Chondrocyte (in vitro differentiated cells): ENCODE data around the gene NAT8. TPM values are rescaled to one million over a fixed set of nuclear protein-coding genes. Genes with fewer than 3 reads are reported as not detected.
"Not testable (repeated sequence)": the region's sequence is repeated elsewhere in the genome, so short reads cannot be mapped to it uniquely, and the experiment has no call there.

Experiments used
- DNase-seq: peaks from one replicate; pipeline ENCODE4 v3.0.0; 2021; ENCODE audit warnings: mixed read lengths, low spot score
- H3K27ac Mint-ChIP-seq: one replicate; pipeline ENCODE4 v1.8.0; 2021; ENCODE audit warnings: mild to moderate bottlenecking, moderate library complexity, mixed read lengths; ENCODE audit not compliant: unreplicated experiment
- H3K27me3 Mint-ChIP-seq: 2 replicates; pipeline ENCODE4 v1.8.0; 2021; ENCODE audit warnings: low read depth, mixed read lengths
- H3K36me3 Mint-ChIP-seq: 2 replicates; pipeline ENCODE4 v1.8.0; 2021; ENCODE audit warnings: low read depth, mixed read lengths
- H3K4me1 Mint-ChIP-seq: 2 replicates; pipeline ENCODE4 v1.8.0; 2021; ENCODE audit warnings: low read depth, mild to moderate bottlenecking, mixed read lengths
- H3K4me3 Mint-ChIP-seq: one replicate; pipeline ENCODE4 v1.8.0; 2021; ENCODE audit warnings: mild to moderate bottlenecking, moderate library complexity, mixed read lengths; ENCODE audit not compliant: unreplicated experiment
- H3K9me3 Mint-ChIP-seq: 2 replicates; pipeline ENCODE4 v1.8.0; 2021; ENCODE audit warnings: low read depth, mixed read lengths
- CTCF ChIP-seq: fragments of 200-600 bp; sonication (generic); IDR thresholded peaks from 2 replicates; pipeline ENCODE4 v1.5.0; 2021; ENCODE audit warnings: antibody characterized with exemption, mild to moderate bottlenecking, moderate library complexity
- total RNA-seq: library from RNA; stranded (reverse); gene quantifications from 3 replicates; pipeline ENCODE4 v1.2.1, GENCODE V29; 2021

Gene NAT8
- total RNA-seq, 1 donor from 2014 or later, result not detected

DNA sequence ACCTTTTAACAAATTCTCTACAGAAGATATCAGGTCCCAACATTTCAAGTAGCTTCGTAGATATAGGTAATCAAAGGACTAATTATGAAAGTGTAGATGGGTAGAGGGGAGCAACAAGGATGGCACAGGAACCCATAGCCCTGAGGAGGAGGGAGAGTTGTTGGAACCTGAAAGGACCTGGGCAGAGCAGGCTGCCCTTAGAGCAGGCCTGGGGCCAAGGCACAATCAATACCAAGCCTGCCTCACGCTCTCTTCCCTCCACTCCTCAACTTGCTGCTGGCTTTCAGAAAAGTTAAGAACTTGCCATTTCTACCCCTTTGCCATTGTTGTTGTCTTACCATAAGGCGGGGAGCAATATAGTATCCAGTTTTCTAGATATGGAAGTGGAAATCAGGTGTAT is 10.1 kb upstream of the NAT8 start:
- no peaks in the 10 kb centered on the region for H3K9me3 Mint-ChIP-seq
- H3K4me3 Mint-ChIP-seq, result no peak overlapping the region
- peaks cover 6% of the 10 kb centered on the region for H3K27me3 Mint-ChIP-seq
- H3K27ac Mint-ChIP-seq, result no peak overlapping the region
- H3K4me1 Mint-ChIP-seq, result no peaks in the 10 kb centered on the region
- no peaks in the 10 kb centered on the region for H3K36me3 Mint-ChIP-seq
- no peak for TF ChIP-seq CTCF
- no peak for DNase-seq

DNA sequence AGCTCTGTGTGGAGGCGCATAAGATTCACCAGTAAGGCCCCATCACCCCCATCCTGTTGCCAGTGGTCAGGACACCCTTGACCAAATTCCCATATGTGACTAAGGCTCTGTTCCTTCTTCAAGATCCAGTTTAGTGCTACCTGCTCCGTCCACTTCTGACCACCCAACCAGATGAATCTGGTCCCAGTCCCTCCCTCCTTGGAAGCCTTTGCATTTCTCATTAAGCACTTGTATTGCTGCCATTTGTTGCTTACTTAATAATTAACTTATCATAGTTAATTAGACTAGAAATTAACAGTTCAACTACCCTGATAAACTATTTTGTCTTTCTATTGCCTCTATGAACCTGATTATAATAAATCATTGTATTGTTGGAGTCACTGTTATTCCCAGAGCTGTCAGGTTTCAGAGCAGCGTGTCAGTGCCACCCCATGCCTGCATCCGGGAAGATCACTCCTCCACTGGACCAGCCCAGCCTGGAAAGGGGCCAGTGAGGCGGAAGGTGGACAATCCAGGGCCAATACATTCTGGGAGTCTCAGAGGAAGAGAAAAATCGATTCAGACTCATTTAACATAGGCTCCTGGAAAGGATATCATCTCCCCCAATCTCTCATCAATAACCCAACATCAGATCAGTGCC is 9.5 kb upstream of the NAT8 start:
- Mint-ChIP-seq H3K27me3 (peaks cover 12% of the 10 kb centered on the region), H3K4me1 (no peaks in the 10 kb centered on the region), H3K4me3 (no peak overlapping the region), H3K9me3 (peaks cover 2% of the 10 kb centered on the region), H3K36me3 (no peaks in the 10 kb centered on the region), H3K27ac (no peak overlapping the region)
- no peak for DNase-seq
- TF ChIP-seq CTCF, result no peak

DNA sequence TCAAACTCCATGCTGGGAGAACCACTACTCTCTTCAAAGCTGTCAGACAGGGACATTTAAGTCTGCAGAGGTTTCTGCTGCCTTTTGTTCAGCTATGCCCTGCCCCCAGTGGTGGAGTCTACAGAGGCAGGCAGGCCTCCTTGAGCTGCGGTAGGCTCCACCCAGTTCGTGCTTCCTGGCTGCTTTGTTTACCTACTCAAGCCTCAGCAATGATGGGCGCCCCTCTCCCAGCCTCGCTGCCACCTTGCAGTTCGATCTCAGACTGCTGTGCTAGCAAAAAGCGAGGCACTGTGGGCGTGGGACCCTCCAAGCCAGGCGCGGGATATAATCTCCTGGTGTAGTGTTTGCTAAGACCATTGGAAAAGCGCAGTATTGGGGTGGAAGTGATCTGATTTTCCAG is 5.5 kb upstream of the NAT8 start:
- not testable (repeated sequence) for H3K36me3 Mint-ChIP-seq, H3K4me1 Mint-ChIP-seq, DNase-seq, H3K4me3 Mint-ChIP-seq, H3K9me3 Mint-ChIP-seq, H3K27ac Mint-ChIP-seq
- peaks cover 24% of the 10 kb centered on the region for H3K27me3 Mint-ChIP-seq

DNA sequence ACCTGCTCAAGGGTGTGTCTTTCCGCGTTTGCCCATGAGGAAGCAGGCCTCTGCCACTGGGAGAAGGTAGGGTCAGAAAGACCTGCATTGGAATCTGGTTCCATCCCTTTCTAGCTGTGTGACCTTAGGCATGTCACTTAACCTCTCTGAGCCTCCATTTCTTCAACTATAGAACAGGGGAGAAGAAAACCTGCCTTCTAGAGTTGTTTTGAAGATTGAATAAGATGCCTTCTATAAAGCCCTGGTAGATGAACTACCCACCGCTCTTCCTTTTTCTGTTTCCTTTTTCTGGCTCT is 507 bp downstream of the NAT8 start:
- H3K4me1 Mint-ChIP-seq, result no peaks in the 10 kb centered on the region
- H3K4me3 Mint-ChIP-seq, result no peak overlapping the region
- DNase-seq, result no peak
- no peak overlapping the region for H3K27ac Mint-ChIP-seq
- peaks cover 1% of the 10 kb centered on the region for H3K36me3 Mint-ChIP-seq
- H3K27me3 Mint-ChIP-seq, result peaks cover 16% of the 10 kb centered on the region
- peaks cover 5% of the 10 kb centered on the region for H3K9me3 Mint-ChIP-seq
- TF ChIP-seq CTCF, result no peak

GRCh38 chr2:73640946-73641766 is 1.1 kb downstream of the NAT8 start:
- peaks cover 14% of the 10 kb centered on the region for H3K27me3 Mint-ChIP-seq
- TF ChIP-seq CTCF, result no peak
- H3K4me3 Mint-ChIP-seq, result no peak overlapping the region
- H3K9me3 Mint-ChIP-seq, result peaks cover 2% of the 10 kb centered on the region
- no peaks in the 10 kb centered on the region for H3K4me1 Mint-ChIP-seq
- no peak for DNase-seq
- H3K27ac Mint-ChIP-seq, result no peak overlapping the region
- H3K36me3 Mint-ChIP-seq, result peaks cover 1% of the 10 kb centered on the region

- no peak for TF ChIP-seq CTCF
- Mint-ChIP-seq H3K9me3 (peaks cover 2% of the 10 kb centered on the region), H3K27ac (no peak overlapping the region), H3K27me3 (peaks cover 8% of the 10 kb centered on the region), H3K4me1 (no peaks in the 10 kb centered on the region), H3K36me3 (no peaks in the 10 kb centered on the region), H3K4me3 (no peak overlapping the region)
- no peak for DNase-seq
Measured at GRCh38 chr2:73640511-73640911, 1.7 kb downstream of the NAT8 start.
